ENCODE data around the gene TMEM203. TPM values are rescaled to one million over a fixed set of nuclear protein-coding genes. Genes with fewer than 3 reads are reported as not detected.
A peak's percentile ranks its signal among the peaks of the same experiment; 100 is the strongest.
"Not testable (repeated sequence)": the region's sequence is repeated elsewhere in the genome, so short reads cannot be mapped to it uniquely, and the experiment has no call there.

TMEM203 gene
- polyA plus RNA-seq, 1 donor (not counting 4 experiments of a cell fraction or from before 2014, with no cell fraction given): 29.2 TPM

GRCh38 chr9:137240841-137241489 is 35.5 kb upstream of the TMEM203 start, which contains the start of gene TUBB4B:
TSS of gene TUBB4B (plus strand) at chr9:137241287. CDS start at chr9:137241361, 74 bp downstream.
- Histone ChIP-seq H3K9ac (ENCODE audit: control insufficient read depth, extremely low read depth, insufficient read depth, low read length) (peak within 1 kb of the TSS; percentile 92), H3K36me3 (ENCODE audit: control insufficient read depth in 2 of 2, extremely low read depth in 1 of 2, insufficient read depth in 2 of 2, low read length in 2 of 2) (peaks cover 11 to 26% of the 10 kb centered on the region in 2 experiments), H3K79me2 (ENCODE audit: control insufficient read depth, insufficient read depth, low read length) (peaks cover 33% of the 10 kb centered on the region), H3K4me1 (ENCODE audit: control insufficient read depth, extremely low read depth, insufficient read depth, low read length) (peaks cover 30% of the 10 kb centered on the region), H3K27ac (ENCODE audit: control insufficient read depth, insufficient read depth, low read length) (peak within 1 kb of the TSS; percentile 90), H3K27me3 (ENCODE audit: control insufficient read depth, extremely low read depth, insufficient read depth, low read length) (no peaks in the 10 kb centered on the region), H4K20me1 (ENCODE audit: control insufficient read depth, extremely low read depth, insufficient read depth, low read length) (peaks cover 28% of the 10 kb centered on the region), H3K9me1 (ENCODE audit: control insufficient read depth, extremely low read depth, insufficient read depth, low read length) (peaks cover 3% of the 10 kb centered on the region), H3K4me2 (ENCODE audit: control insufficient read depth, extremely low read depth, insufficient read depth, low read depth, low read length) (peak within 1 kb of the TSS; percentile 84), H3K4me3 (ENCODE audit: control insufficient read depth in 2 of 3, extremely low read depth in 1 of 3, insufficient read depth in 2 of 3, low read depth in 1 of 3, low read length in 3 of 3) (peak within 1 kb of the TSS; percentile 90 to 94 (median 93)), H2AFZ (ENCODE audit: control insufficient read depth, low read length) (peak within 1 kb of the TSS; percentile 37), H3K9me3 (ENCODE audit: control insufficient read depth, low read depth, low read length) (no peaks in the 10 kb centered on the region)
- peak; percentile 97 for FAIRE-seq
- TF ChIP-seq CTCF (optimal IDR thresholded peaks at IDR 0.05 in 1 of 3, IDR thresholded peaks at IDR 0.05 in 1 of 3, conservative IDR thresholded peaks at IDR 0.05 in 1 of 3; ENCODE audit: extremely low read depth in 1 of 3, insufficient read depth in 2 of 3, low read length in 3 of 3) (no peak), EZH2 (IDR thresholded peaks at IDR 0.05; ENCODE audit: low read length) (no peak)
- DNase-seq (ENCODE audit: low read depth, low spot score): peak; percentile 99
- dilution Hi-C loops (cut with MboI; ENCODE audit: extremely low pct_ligation_motif_present, low sequenced_read_pairs): no loop called here

- Histone ChIP-seq H2AFZ (ENCODE audit: control insufficient read depth, low read length) (peak overlapping the region; percentile 37), H3K79me2 (ENCODE audit: control insufficient read depth, insufficient read depth, low read length) (peaks cover 33% of the 10 kb centered on the region), H4K20me1 (ENCODE audit: control insufficient read depth, extremely low read depth, insufficient read depth, low read length) (peaks cover 28% of the 10 kb centered on the region), H3K27me3 (ENCODE audit: control insufficient read depth, extremely low read depth, insufficient read depth, low read length) (no peaks in the 10 kb centered on the region), H3K4me3 (ENCODE audit: control insufficient read depth in 2 of 3, extremely low read depth in 1 of 3, insufficient read depth in 2 of 3, low read depth in 1 of 3, low read length in 3 of 3) (peak overlapping the region; percentile 77 to 85 (median 80)), H3K9ac (ENCODE audit: control insufficient read depth, extremely low read depth, insufficient read depth, low read length) (peak overlapping the region; percentile 92), H3K4me2 (ENCODE audit: control insufficient read depth, extremely low read depth, insufficient read depth, low read depth, low read length) (peak overlapping the region; percentile 82), H3K4me1 (ENCODE audit: control insufficient read depth, extremely low read depth, insufficient read depth, low read length) (peaks cover 30% of the 10 kb centered on the region), H3K9me3 (ENCODE audit: control insufficient read depth, low read depth, low read length) (no peaks in the 10 kb centered on the region), H3K36me3 (ENCODE audit: control insufficient read depth in 2 of 2, extremely low read depth in 1 of 2, insufficient read depth in 2 of 2, low read length in 2 of 2) (peaks cover 11 to 26% of the 10 kb centered on the region in 2 experiments), H3K27ac (ENCODE audit: control insufficient read depth, insufficient read depth, low read length) (peak overlapping the region; percentile 90), H3K9me1 (ENCODE audit: control insufficient read depth, extremely low read depth, insufficient read depth, low read length) (peaks cover 3% of the 10 kb centered on the region)
- FAIRE-seq: no peak
- TF ChIP-seq CTCF (optimal IDR thresholded peaks at IDR 0.05 in 1 of 3, IDR thresholded peaks at IDR 0.05 in 1 of 3, conservative IDR thresholded peaks at IDR 0.05 in 1 of 3; ENCODE audit: extremely low read depth in 1 of 3, insufficient read depth in 2 of 3, low read length in 3 of 3) (no peak), EZH2 (IDR thresholded peaks at IDR 0.05; ENCODE audit: low read length) (no peak)
- DNase-seq (ENCODE audit: low read depth, low spot score): no peak
- dilution Hi-C loops (cut with MboI; ENCODE audit: extremely low pct_ligation_motif_present, low sequenced_read_pairs): no loop called here
These were observed 34.9 kb upstream of the TMEM203 start for GRCh38 chr9:137240318-137240840.

GRCh38 chr9:137239541-137240200 is 34.2 kb upstream of the TMEM203 start:
- H3K4me3 ChIP-seq (ENCODE audit: control insufficient read depth in 2 of 3, extremely low read depth in 1 of 3, insufficient read depth in 2 of 3, low read depth in 1 of 3, low read length in 3 of 3): peak overlapping the region; percentile 77 to 85 (median 80)
- H3K9me3 ChIP-seq (ENCODE audit: control insufficient read depth, low read depth, low read length); DNase-seq (ENCODE audit: low read depth, low spot score); FAIRE-seq; H3K9me1 ChIP-seq (ENCODE audit: control insufficient read depth, extremely low read depth, insufficient read depth, low read length); H3K27me3 ChIP-seq (ENCODE audit: control insufficient read depth, extremely low read depth, insufficient read depth, low read length); H2AFZ ChIP-seq (ENCODE audit: control insufficient read depth, low read length); dilution Hi-C loops (cut with MboI; ENCODE audit: extremely low pct_ligation_motif_present, low sequenced_read_pairs): not testable (repeated sequence)
- H3K4me1 ChIP-seq (ENCODE audit: control insufficient read depth, extremely low read depth, insufficient read depth, low read length): peaks cover 24% of the 10 kb centered on the region
- H3K27ac ChIP-seq (ENCODE audit: control insufficient read depth, insufficient read depth, low read length): peak overlapping the region; percentile 90
- peaks cover 28% of the 10 kb centered on the region for H4K20me1 ChIP-seq (ENCODE audit: control insufficient read depth, extremely low read depth, insufficient read depth, low read length)
- H3K36me3 ChIP-seq (ENCODE audit: control insufficient read depth in 2 of 2, extremely low read depth in 1 of 2, insufficient read depth in 2 of 2, low read length in 2 of 2): peaks cover 11 to 26% of the 10 kb centered on the region in 2 experiments
- H3K9ac ChIP-seq (ENCODE audit: control insufficient read depth, extremely low read depth, insufficient read depth, low read length): peak overlapping the region; percentile 92
- peak overlapping the region; percentile 82 for H3K4me2 ChIP-seq (ENCODE audit: control insufficient read depth, extremely low read depth, insufficient read depth, low read depth, low read length)
- H3K79me2 ChIP-seq (ENCODE audit: control insufficient read depth, insufficient read depth, low read length): peaks cover 33% of the 10 kb centered on the region

Measured in keratinocyte (primary cell).